Endothelial cell of umbilical vein (primary cell): ENCODE data around the gene DCX. TPM values are rescaled to one million over a fixed set of nuclear protein-coding genes. Genes with fewer than 3 reads are reported as not detected.

ENCODE experiments used
- BruUV-seq: library from RNA; stranded (reverse); fragments of 400-500 nt; replicated peaks from 2 replicates; lab custom pipeline; 2021; lab: Mats Ljungman, UMichigan
- CTCF ChIA-PET: fragments of 300-600, 350-600 bp; sonication (Branson Sonifier 250); formaldehyde crosslinking; loops from one replicate; lab custom pipeline; 2021; ENCODE audit warnings: antibody characterized with exemption, inconsistent platforms; lab: Charles Lee
- POLR2A ChIA-PET: fragments of 300-600, 350-600 bp; sonication (Branson Sonifier 250); formaldehyde crosslinking; loops from one replicate; lab custom pipeline; 2021; ENCODE audit warnings: antibody characterized with exemption, inconsistent platforms; lab: Charles Lee
- DNase-seq: peaks from one replicate; pipeline ENCODE4 v3.0.0-alpha.2; 2011; ENCODE audit warnings: low read depth, low spot score
- FAIRE-seq: peaks from 2 replicates; lab custom pipeline; 2011; peaks lifted over from hg19 to GRCh38; lab: Jason Lieb, UNC
- H2AFZ ChIP-seq: 2 replicates; pipeline ENCODE4 v1.6.0; 2012; ENCODE audit warnings: low read depth, low read length, control low read depth, inconsistent platforms
- H3K27ac ChIP-seq: 2 replicates; pipeline ENCODE4 v1.5.1; 2011; ENCODE audit warnings: low read depth, mild to moderate bottlenecking, control low read depth, low read length, moderate library complexity; ENCODE audit not compliant: insufficient read depth
- H3K27me3 ChIP-seq, 2 experiments: 2 replicates each; pipeline versions ENCODE4 v1.6.0 to v1.6.1; 2011; ENCODE audit warnings: low read length in 2 of 2, mixed read lengths in 1 of 2; ENCODE audit not compliant: control insufficient read depth in 2 of 2, insufficient read depth in 2 of 2
- H3K36me3 ChIP-seq, 2 experiments: 2 replicates in 1 of 2; 3 replicates in 1 of 2; pipeline ENCODE4 v1.5.1; 2011; ENCODE audit warnings: low read length in 2 of 2, mild to moderate bottlenecking in 1 of 2, moderate library complexity in 1 of 2; ENCODE audit not compliant: control insufficient read depth in 2 of 2, insufficient read depth in 2 of 2; ENCODE audit errors: extremely low read depth in 1 of 2
- H3K4me1 ChIP-seq: 3 replicates; pipeline ENCODE4 v1.5.1; 2011; ENCODE audit warnings: mild to moderate bottlenecking, low read length; ENCODE audit not compliant: control insufficient read depth, insufficient read depth; ENCODE audit errors: extremely low read depth
- H3K4me2 ChIP-seq: 2 replicates; pipeline ENCODE4 v1.6.1; 2011; ENCODE audit warnings: low read length, control low read depth, mixed read lengths; ENCODE audit not compliant: insufficient read depth
- H3K4me3 ChIP-seq, 3 experiments: fragments of 200-600 bp in 1 of 3; sonication (generic), shearing (Covaris generic) in 1 of 3; replicated peaks in 1 of 3; 2 replicates each; pipeline ENCODE4 v1.5.1; 2011 to 2016; ENCODE audit warnings: control low read depth in 3 of 3, low read length in 3 of 3, mild to moderate bottlenecking in 2 of 3, inconsistent platforms in 1 of 3, low read depth in 1 of 3, moderate library complexity in 1 of 3; ENCODE audit not compliant: insufficient read depth in 1 of 3
- H3K79me2 ChIP-seq: 2 replicates; pipeline ENCODE4 v1.6.0; 2012; ENCODE audit warnings: low read length, inconsistent platforms; ENCODE audit not compliant: control insufficient read depth, insufficient read depth
- H3K9ac ChIP-seq: replicated peaks from 2 replicates; pipeline ENCODE3; 2011; ENCODE audit warnings: low read length, control low read depth; ENCODE audit not compliant: insufficient read depth; ENCODE audit errors: extremely low read depth
- H3K9me1 ChIP-seq: replicated peaks from 3 replicates; pipeline ENCODE4 v1.6.0; 2011; ENCODE audit warnings: mild to moderate bottlenecking, low read length; ENCODE audit not compliant: control insufficient read depth, insufficient read depth; ENCODE audit errors: extremely low read depth
- H3K9me3 ChIP-seq: replicated peaks from 2 replicates; pipeline ENCODE4 v1.5.1; 2012; ENCODE audit warnings: low read length, inconsistent platforms; ENCODE audit not compliant: control insufficient read depth, insufficient read depth
- H4K20me1 ChIP-seq: replicated peaks from 2 replicates; pipeline ENCODE3; 2011; ENCODE audit warnings: mild to moderate bottlenecking, low read length; ENCODE audit not compliant: control insufficient read depth, insufficient read depth; ENCODE audit errors: extremely low read depth
- CTCF ChIP-seq, 2 donors: IDR thresholded peaks; 1 replicate in 1 of 2; 2 replicates in 1 of 2; pipeline ENCODE4 v1.5.1; 2011; ENCODE audit warnings: low read length in 2 of 2, mild to moderate bottlenecking in 2 of 2, moderate library complexity in 2 of 2, control low read depth in 1 of 2, inconsistent platforms in 1 of 2, low read depth in 1 of 2; ENCODE audit not compliant: insufficient read depth in 1 of 2; ENCODE audit errors: extremely low read depth in 1 of 2
- EZH2 ChIP-seq: IDR thresholded peaks from 2 replicates; pipeline ENCODE4 v1.6.1; 2012; ENCODE audit warnings: borderline replicate concordance, low read depth, mild to moderate bottlenecking, moderate library complexity, low read length, inconsistent platforms; ENCODE audit not compliant: severe bottlenecking
- GATA2 ChIP-seq: IDR thresholded peaks from 2 replicates; pipeline ENCODE4 v1.7.0; 2011; ENCODE audit warnings: low read depth, mild to moderate bottlenecking, moderate library complexity, mixed read lengths, low read length; ENCODE audit not compliant: insufficient read length, insufficient read depth
- JUN ChIP-seq: IDR thresholded peaks from 2 replicates; pipeline ENCODE4 v1.6.1; 2011; ENCODE audit warnings: borderline replicate concordance, low read depth; ENCODE audit not compliant: insufficient read length, insufficient read depth
- POLR2A ChIP-seq: IDR thresholded peaks from 2 replicates; pipeline ENCODE4 v1.6.1; 2012; ENCODE audit warnings: low read depth, mild to moderate bottlenecking, control low read depth, low read length
- POLR2AphosphoS5 ChIP-seq: IDR thresholded peaks from 2 replicates; pipeline ENCODE4 v1.6.1; 2012; ENCODE audit warnings: low read depth, mild to moderate bottlenecking, control low read depth, low read length, moderate library complexity; ENCODE audit not compliant: insufficient read depth
- dilution Hi-C: fragments of 300-500 bp; cut with MboI; formaldehyde crosslinking; loops from one replicate; pipeline ENCODE4 v1.15.0; 2019; ENCODE audit warnings: low sequenced_read_pairs; ENCODE audit not compliant: extremely low pct_ligation_motif_present
- intact Hi-C: fragments of 100-400 bp; cut with micrococcal nuclease; formaldehyde crosslinking; loops from one replicate; pipeline ENCODE4 v1.10.0; 2022
- polyA plus RNA-seq, 4 experiments: library from polyadenylated mRNA; depleted of rRNA in 3 of 4; stranded (reverse) in 3 of 4; unstranded in 1 of 4; fragments of >200 nt; gene quantifications; 2 replicates each; pipeline versions ENCODE4 v1.2.1 to v1.2.3, GENCODE V29; 2011 to 2012; ENCODE audit warnings: missing spikeins in 1 of 4
- total RNA-seq: library from RNA; stranded (reverse); gene quantifications from 2 replicates; pipeline ENCODE4 v1.2.3, GENCODE V29; 2021
- TF ChIP-seq, protein P1 (sequence below): IDR thresholded peaks from 2 replicates; pipeline ENCODE4 v1.6.1; 2011; ENCODE audit not compliant: insufficient read depth, insufficient read length

DCX gene
- total and polyA plus RNA-seq, 2 donors (not counting 3 experiments of a cell fraction or from before 2014, with no cell fraction given): not detected

DNA sequence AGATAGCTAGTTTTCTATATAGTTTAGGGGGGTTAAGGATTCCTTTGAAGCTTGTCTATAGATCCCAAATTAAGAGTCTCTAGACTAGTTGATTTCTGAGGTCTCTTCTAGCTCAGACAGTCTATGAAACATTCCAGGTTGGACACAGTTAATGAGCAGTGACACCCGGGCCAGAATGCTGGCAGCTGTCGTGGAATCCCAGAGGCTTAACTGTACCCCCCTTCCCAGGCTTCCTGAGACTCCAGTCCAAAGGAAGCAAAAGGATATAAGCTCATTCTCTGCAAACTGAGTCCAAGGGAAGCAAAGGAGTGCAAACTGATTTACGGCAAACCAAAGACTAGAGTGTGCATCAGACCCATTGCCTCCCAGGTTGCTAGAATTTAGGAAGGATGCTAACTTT lies 62.9 kb downstream of the DCX start:
- Histone ChIP-seq H3K79me2 (no peaks in the 10 kb centered on the region), H3K4me3 (no peak overlapping the region), H4K20me1 (no peaks in the 10 kb centered on the region), H3K27ac (no peak overlapping the region), H2AFZ (no peak overlapping the region), H3K36me3 (no peaks in the 10 kb centered on the region), H3K4me1 (no peaks in the 10 kb centered on the region), H3K9me3 (no peaks in the 10 kb centered on the region), H3K9me1 (no peaks in the 10 kb centered on the region), H3K4me2 (no peak overlapping the region), H3K27me3 (no peaks in the 10 kb centered on the region), H3K9ac (no peak overlapping the region)
- CTCF ChIA-PET: no interaction called here
- no TSS peak for BruUV-seq
- DNase-seq: no peak
- intact Hi-C loops (no loop called here), dilution Hi-C loops (no loop called here)
- no peak for TF ChIP-seq JUN
- no peak for TF ChIP-seq POLR2A
- no peak for TF ChIP-seq CTCF (IDR thresholded peaks at IDR 0.05; ENCODE audit: extremely low read depth in 1 of 2, insufficient read depth in 1 of 2, low read depth in 1 of 2, low read length in 2 of 2)
- TF ChIP-seq, protein P1, sequence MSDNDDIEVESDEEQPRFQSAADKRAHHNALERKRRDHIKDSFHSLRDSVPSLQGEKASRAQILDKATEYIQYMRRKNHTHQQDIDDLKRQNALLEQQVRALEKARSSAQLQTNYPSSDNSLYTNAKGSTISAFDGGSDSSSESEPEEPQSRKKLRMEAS: no peak
- no peak for TF ChIP-seq GATA2
- TF ChIP-seq POLR2AphosphoS5: no peak
- TF ChIP-seq EZH2: no peak
- POLR2A ChIA-PET: no interaction called here
- no peak for FAIRE-seq
